ENCODE measurements around the gene FIBCD1.

FIBCD1 gene

GRCh38 chr9:130945173-130945572 is 6.1 kb upstream of the FIBCD1 start:
- H3K79me1 ChIP-seq (ENCODE audit: low read depth, low read length), result no peaks in the 10 kb centered on the region
- no peak overlapping the region for H3K4ac ChIP-seq (ENCODE audit: low read length)
- no CpG with 5 or more reads among the region's 9 CpGs for WGBS, 2 donors (ENCODE audit: extremely low coverage in 2 of 2, insufficient read length in 2 of 2, insufficient replicate concordance in 1 of 2)
- no peak overlapping the region for H2AFZ ChIP-seq (ENCODE audit: low read length)
- no peak overlapping the region for H2BK12ac ChIP-seq (ENCODE audit: low read length)
- H2BK5ac ChIP-seq (ENCODE audit: low read length), result no peak overlapping the region
- H3K9ac ChIP-seq (ENCODE audit: low read depth, low read length, poor library complexity), result no peak overlapping the region
- no peak overlapping the region for H2BK120ac ChIP-seq (ENCODE audit: low read depth, low read length)
- H2AK5ac ChIP-seq (ENCODE audit: low read depth, low read length), result no peak overlapping the region
- H3K4me2 ChIP-seq (ENCODE audit: insufficient read depth, low read length, poor library complexity, severe bottlenecking), result no peak overlapping the region
- no peak for DNase-seq (ENCODE audit: low spot score)
- H3K4me1 ChIP-seq (ENCODE audit: control insufficient read depth in 2 of 2, insufficient read depth in 1 of 2, low read depth in 1 of 2, low read length in 2 of 2), result peaks cover 0 to 4% of the 10 kb centered on the region in 2 donors
- H3K9me3 ChIP-seq (replicated peaks in 1 of 2; ENCODE audit: control insufficient read depth in 2 of 2, insufficient read depth in 1 of 2, low read depth in 1 of 2, low read length in 2 of 2), result peaks cover 0 to 5% of the 10 kb centered on the region in 2 donors
- H3K36me3 ChIP-seq (replicated peaks in 1 of 2; ENCODE audit: control insufficient read depth in 2 of 2, insufficient read depth in 2 of 2, low read length in 2 of 2), result no peaks in the 10 kb centered on the region
- no peak overlapping the region for H3K23ac ChIP-seq (ENCODE audit: low read depth, low read length, poor library complexity)
- H3K4me3 ChIP-seq (ENCODE audit: low read length in 2 of 2), result no peak overlapping the region
- H4K8ac ChIP-seq (ENCODE audit: low read depth, low read length), result no peak overlapping the region
- H3K27me3 ChIP-seq (ENCODE audit: control insufficient read depth in 3 of 3, insufficient read depth in 3 of 3, low read depth in 1 of 3, low read length in 3 of 3), result peaks cover 6 to 66% (median 20%) of the 10 kb centered on the region in 3 experiments
- no peak overlapping the region for H4K91ac ChIP-seq (ENCODE audit: low read depth, low read length, poor library complexity)
- H3K14ac ChIP-seq (ENCODE audit: low read length), result no peak overlapping the region
- H3K27ac ChIP-seq (replicated peaks; ENCODE audit: low read length), result no peak overlapping the region
- no peak overlapping the region for H2BK15ac ChIP-seq (ENCODE audit: low read length)
- H3K18ac ChIP-seq (ENCODE audit: low read length), result no peak overlapping the region

- Histone ChIP-seq H3K79me1 (ENCODE audit: low read depth, low read length) (no peaks in the 10 kb centered on the region), H3K4me3 (ENCODE audit: low read length in 2 of 2) (no peak overlapping the region), H3K18ac (ENCODE audit: low read length) (no peak overlapping the region), H3K27me3 (ENCODE audit: control insufficient read depth in 3 of 3, insufficient read depth in 3 of 3, low read depth in 1 of 3, low read length in 3 of 3) (peaks cover 10 to 71% (median 25%) of the 10 kb centered on the region in 3 experiments), H3K23ac (ENCODE audit: low read depth, low read length, poor library complexity) (no peak overlapping the region), H4K8ac (ENCODE audit: low read depth, low read length) (no peak overlapping the region), H2BK15ac (ENCODE audit: low read length) (no peak overlapping the region), H3K4ac (ENCODE audit: low read length) (no peak overlapping the region), H2AK5ac (ENCODE audit: low read depth, low read length) (no peak overlapping the region), H3K9ac (ENCODE audit: low read depth, low read length, poor library complexity) (no peak overlapping the region), H2BK12ac (ENCODE audit: low read length) (no peak overlapping the region), H3K4me1 (ENCODE audit: control insufficient read depth in 2 of 2, insufficient read depth in 1 of 2, low read depth in 1 of 2, low read length in 2 of 2) (peaks cover 0 to 4% of the 10 kb centered on the region in 2 donors), H4K91ac (ENCODE audit: low read depth, low read length, poor library complexity) (no peak overlapping the region), H3K9me3 (replicated peaks in 1 of 2; ENCODE audit: control insufficient read depth in 2 of 2, insufficient read depth in 1 of 2, low read depth in 1 of 2, low read length in 2 of 2) (peaks cover 0 to 3% of the 10 kb centered on the region in 2 donors), H3K36me3 (replicated peaks in 1 of 2; ENCODE audit: control insufficient read depth in 2 of 2, insufficient read depth in 2 of 2, low read length in 2 of 2) (no peaks in the 10 kb centered on the region), H2BK120ac (ENCODE audit: low read depth, low read length) (no peak overlapping the region), H3K14ac (ENCODE audit: low read length) (no peak overlapping the region), H3K27ac (replicated peaks; ENCODE audit: low read length) (no peak overlapping the region), H2BK5ac (ENCODE audit: low read length) (no peak overlapping the region), H3K4me2 (ENCODE audit: insufficient read depth, low read length, poor library complexity, severe bottlenecking) (no peak overlapping the region), H2AFZ (ENCODE audit: low read length) (no peak overlapping the region)
- DNase-seq (ENCODE audit: low spot score), result no peak
- WGBS, 2 donors (ENCODE audit: extremely low coverage in 2 of 2, insufficient read length in 2 of 2, insufficient replicate concordance in 1 of 2), result no CpG with 5 or more reads among the region's 3 CpGs
Measured at GRCh38 chr9:130944510-130945058, 5.5 kb upstream of the FIBCD1 start.

GRCh38 chr9:130943777-130944176 is 4.7 kb upstream of the FIBCD1 start:
- WGBS, 2 donors (ENCODE audit: extremely low coverage in 2 of 2, insufficient read length in 2 of 2, insufficient replicate concordance in 1 of 2), result no CpG with 5 or more reads among the region's 14 CpGs
- no peak overlapping the region for H2BK15ac ChIP-seq (ENCODE audit: low read length)

GRCh38 chr9:130943221-130943620 is 4.2 kb upstream of the FIBCD1 start:
- H3K4me2 ChIP-seq (ENCODE audit: insufficient read depth, low read length, poor library complexity, severe bottlenecking), result no peak overlapping the region
- WGBS, 2 donors (ENCODE audit: extremely low coverage in 2 of 2, insufficient read length in 2 of 2, insufficient replicate concordance in 1 of 2), result no CpG with 5 or more reads among the region's 13 CpGs
- DNase-seq (ENCODE audit: low spot score), result no peak
- peaks cover 15 to 82% (median 38%) of the 10 kb centered on the region in 3 experiments for H3K27me3 ChIP-seq (ENCODE audit: control insufficient read depth in 3 of 3, insufficient read depth in 3 of 3, low read depth in 1 of 3, low read length in 3 of 3)
- no peak overlapping the region for H3K18ac ChIP-seq (ENCODE audit: low read length)
- no peak overlapping the region for H2BK120ac ChIP-seq (ENCODE audit: low read depth, low read length)
- no peak overlapping the region for H2BK15ac ChIP-seq (ENCODE audit: low read length)
- H3K36me3 ChIP-seq (replicated peaks in 1 of 2; ENCODE audit: control insufficient read depth in 2 of 2, insufficient read depth in 2 of 2, low read length in 2 of 2), result no peaks in the 10 kb centered on the region
- H3K4ac ChIP-seq (ENCODE audit: low read length), result no peak overlapping the region
- no peak overlapping the region for H4K91ac ChIP-seq (ENCODE audit: low read depth, low read length, poor library complexity)
- H3K23ac ChIP-seq (ENCODE audit: low read depth, low read length, poor library complexity), result no peak overlapping the region
- peaks cover 0 to 3% of the 10 kb centered on the region in 2 donors for H3K9me3 ChIP-seq (replicated peaks in 1 of 2; ENCODE audit: control insufficient read depth in 2 of 2, insufficient read depth in 1 of 2, low read depth in 1 of 2, low read length in 2 of 2)
- H2AK5ac ChIP-seq (ENCODE audit: low read depth, low read length), result no peak overlapping the region
- peaks cover 0 to 4% of the 10 kb centered on the region in 2 donors for H3K4me1 ChIP-seq (ENCODE audit: control insufficient read depth in 2 of 2, insufficient read depth in 1 of 2, low read depth in 1 of 2, low read length in 2 of 2)
- no peak overlapping the region for H3K4me3 ChIP-seq (ENCODE audit: low read length in 2 of 2)
- H2AFZ ChIP-seq (ENCODE audit: low read length), result no peak overlapping the region
- no peak overlapping the region for H3K27ac ChIP-seq (replicated peaks; ENCODE audit: low read length)
- no peaks in the 10 kb centered on the region for H3K79me1 ChIP-seq (ENCODE audit: low read depth, low read length)
- H2BK5ac ChIP-seq (ENCODE audit: low read length), result no peak overlapping the region
- no peak overlapping the region for H4K8ac ChIP-seq (ENCODE audit: low read depth, low read length)
- H3K14ac ChIP-seq (ENCODE audit: low read length), result no peak overlapping the region
- no peak overlapping the region for H3K9ac ChIP-seq (ENCODE audit: low read depth, low read length, poor library complexity)
- no peak overlapping the region for H2BK12ac ChIP-seq (ENCODE audit: low read length)

More at GRCh38 chr9:130943777-130944176, 4.7 kb upstream of the FIBCD1 start:
- Histone ChIP-seq H4K8ac (ENCODE audit: low read depth, low read length) (no peak overlapping the region), H2BK12ac (ENCODE audit: low read length) (no peak overlapping the region), H3K23ac (ENCODE audit: low read depth, low read length, poor library complexity) (peak overlapping the region; percentile 38), H3K4me3 (ENCODE audit: low read length in 2 of 2) (peak overlapping the region in 1 of 2 donors; percentile 56), H3K36me3 (replicated peaks in 1 of 2; ENCODE audit: control insufficient read depth in 2 of 2, insufficient read depth in 2 of 2, low read length in 2 of 2) (no peaks in the 10 kb centered on the region), H3K14ac (ENCODE audit: low read length) (peak overlapping the region; percentile 75), H3K9me3 (replicated peaks in 1 of 2; ENCODE audit: control insufficient read depth in 2 of 2, insufficient read depth in 1 of 2, low read depth in 1 of 2, low read length in 2 of 2) (peaks cover 0 to 3% of the 10 kb centered on the region in 2 donors), H3K4me2 (ENCODE audit: insufficient read depth, low read length, poor library complexity, severe bottlenecking) (no peak overlapping the region), H3K4me1 (ENCODE audit: control insufficient read depth in 2 of 2, insufficient read depth in 1 of 2, low read depth in 1 of 2, low read length in 2 of 2) (peaks cover 0 to 4% of the 10 kb centered on the region in 2 donors), H3K9ac (ENCODE audit: low read depth, low read length, poor library complexity) (no peak overlapping the region), H3K4ac (ENCODE audit: low read length) (no peak overlapping the region), H2AFZ (ENCODE audit: low read length) (no peak overlapping the region), H2AK5ac (ENCODE audit: low read depth, low read length) (no peak overlapping the region), H3K18ac (ENCODE audit: low read length) (no peak overlapping the region), H3K27ac (replicated peaks; ENCODE audit: low read length) (no peak overlapping the region), H2BK5ac (ENCODE audit: low read length) (no peak overlapping the region), H3K79me1 (ENCODE audit: low read depth, low read length) (no peaks in the 10 kb centered on the region), H4K91ac (ENCODE audit: low read depth, low read length, poor library complexity) (no peak overlapping the region), H3K27me3 (ENCODE audit: control insufficient read depth in 3 of 3, insufficient read depth in 3 of 3, low read depth in 1 of 3, low read length in 3 of 3) (peaks cover 15 to 79% (median 33%) of the 10 kb centered on the region in 3 experiments), H2BK120ac (ENCODE audit: low read depth, low read length) (no peak overlapping the region)
- no peak for DNase-seq (ENCODE audit: low spot score)
